HG02943 (cell line): ENCODE data around the gene ACTMAP.

Source experiments
- ATAC-seq: cut with Tn5 transposase; IDR thresholded peaks from one replicate; pipeline ENCODE4 v1.9.1; 2021; ENCODE audit warnings: mild to moderate bottlenecking, low read depth, moderate library complexity; ENCODE audit not compliant: unreplicated experiment

Gene ACTMAP

DNA sequence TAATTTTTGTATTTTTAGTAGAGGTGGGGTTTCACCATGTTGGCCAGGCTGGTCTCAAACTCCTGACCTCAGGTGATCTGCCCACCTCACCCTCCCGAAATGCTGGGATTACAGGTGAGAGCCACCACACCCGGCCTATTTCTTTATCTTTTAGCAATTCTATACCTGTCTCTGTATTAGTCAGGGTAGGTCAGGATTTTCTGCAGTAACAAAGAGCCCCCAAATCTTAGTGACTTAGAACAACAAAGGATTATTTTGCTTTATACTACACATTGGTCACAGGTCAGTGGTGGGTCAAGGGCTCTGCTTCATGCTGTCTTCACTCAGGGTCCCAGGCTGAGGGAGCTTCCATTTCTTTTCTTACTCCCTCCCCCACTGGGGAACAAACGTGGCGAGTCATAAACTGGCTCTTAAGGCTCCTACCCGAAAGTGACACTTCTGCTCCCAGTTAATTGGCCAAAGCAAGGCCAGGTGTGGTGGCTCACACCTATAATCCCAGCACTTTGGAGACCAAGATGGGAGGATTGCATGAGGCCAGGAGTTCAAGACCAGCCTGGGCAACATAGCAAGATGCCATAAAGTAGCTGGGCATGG is 26.5 kb downstream of the ACTMAP start:
- no peak for ATAC-seq

GRCh38 chr19:40721936-40722661 is 28.2 kb downstream of the ACTMAP start:
- ATAC-seq, result no peak

DNA sequence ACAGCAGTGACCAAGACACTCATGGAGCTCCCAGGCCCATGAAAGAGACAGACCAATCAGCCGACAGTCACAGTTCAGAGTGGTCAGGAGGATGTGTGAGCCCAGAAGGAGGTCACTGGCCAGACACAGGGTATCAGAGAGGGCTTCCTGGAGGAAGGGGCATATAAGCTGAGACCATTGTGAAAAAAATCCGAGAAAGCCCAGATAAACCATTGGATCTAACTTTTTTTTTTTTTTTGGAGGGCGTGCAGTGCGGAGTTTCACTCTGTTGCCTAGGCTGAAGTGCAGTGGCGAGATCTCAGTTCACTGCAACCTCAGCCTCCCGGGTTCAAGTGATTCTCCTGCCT is 29.2 kb downstream of the ACTMAP start:
- no peak for ATAC-seq

DNA sequence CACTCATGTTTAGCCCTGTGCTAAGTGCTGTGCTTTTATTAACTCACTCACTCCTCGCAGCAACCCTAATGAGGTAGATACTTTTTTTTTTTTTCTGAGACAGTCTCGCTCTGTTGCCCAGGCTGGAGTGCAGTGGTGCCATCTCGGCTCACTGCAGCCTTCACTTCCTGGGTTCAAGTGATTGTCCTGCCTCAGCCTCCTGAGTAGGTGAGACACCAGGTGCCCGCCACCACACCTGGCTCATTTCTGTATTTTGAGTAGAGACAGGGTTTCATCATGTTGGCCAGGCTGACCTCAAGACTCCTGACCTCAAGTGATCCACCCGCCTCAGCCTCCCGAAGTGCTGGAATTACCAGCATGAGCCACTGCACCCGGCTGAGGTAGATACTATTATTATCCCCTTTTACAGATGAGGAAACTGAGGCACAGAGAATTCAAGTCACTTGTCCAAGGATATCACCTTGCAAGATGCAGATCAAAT is 30.8 kb downstream of the ACTMAP start:
- no peak for ATAC-seq

DNA sequence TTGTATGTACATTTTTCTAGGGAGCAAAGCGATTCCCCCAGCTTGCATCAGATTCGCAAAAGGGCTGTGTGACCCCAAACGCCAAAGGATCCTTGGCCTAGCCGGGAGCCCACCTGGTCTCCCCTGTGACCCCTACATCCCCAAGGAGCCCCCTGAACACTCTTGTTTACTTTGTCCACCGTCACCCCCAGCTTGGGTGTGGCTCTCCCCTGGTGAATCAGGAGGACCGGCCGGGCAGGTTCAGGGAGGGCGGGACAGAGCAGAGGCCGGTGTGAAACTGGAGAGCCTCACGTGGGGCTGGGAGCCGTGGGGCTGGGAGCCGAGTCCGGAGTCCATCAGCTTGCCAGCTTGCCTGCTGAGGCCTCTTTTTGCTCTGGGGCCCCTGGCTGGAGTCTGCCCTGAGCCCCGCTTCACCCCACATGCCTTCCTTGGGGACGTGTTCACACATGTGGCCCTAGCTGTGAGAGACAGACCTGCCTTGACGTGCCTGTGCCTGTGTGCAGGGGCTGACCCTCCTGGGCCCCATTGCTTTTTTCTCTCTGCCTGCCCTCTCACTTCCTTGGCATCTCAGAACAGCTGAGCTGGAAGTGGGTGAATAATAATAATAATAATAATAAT is 31.4 kb downstream of the ACTMAP start:
- no peak for ATAC-seq

- no peak for ATAC-seq
Measured at GRCh38 chr19:40717880-40718773, 32.1 kb downstream of the ACTMAP start.

DNA sequence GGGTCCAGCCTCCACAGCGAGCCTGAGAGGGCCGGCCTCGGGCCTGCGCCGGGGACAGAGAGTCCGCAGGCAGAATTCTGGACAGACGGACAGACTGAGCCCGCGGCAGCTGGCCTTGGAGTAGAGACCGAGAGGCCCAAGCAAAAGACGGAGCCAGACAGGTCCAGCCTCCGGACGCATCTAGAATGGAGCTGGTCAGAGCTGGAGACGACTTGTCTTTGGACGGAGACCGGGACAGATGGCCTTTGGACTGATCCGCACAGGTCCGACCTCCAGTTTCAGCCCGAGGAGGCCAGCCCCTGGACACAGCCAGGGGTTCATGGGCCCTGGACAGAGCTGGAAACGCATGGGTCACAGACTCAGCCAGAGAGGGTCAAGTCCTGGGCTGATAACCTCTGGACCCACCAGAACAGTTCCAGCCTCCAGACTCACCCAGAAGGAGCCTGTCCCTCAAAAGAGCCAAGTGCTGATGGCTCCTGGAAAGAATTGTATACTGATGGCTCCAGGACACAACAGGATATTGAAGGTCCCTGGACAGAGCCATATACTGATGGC is 32.9 kb downstream of the ACTMAP start:
- ATAC-seq, result no peak

GRCh38 chr19:40716482-40717324 is 33.6 kb downstream of the ACTMAP start, which contains the start of the genes COQ8B and ITPKC:
TSS of gene COQ8B (minus strand) at chr19:40716886. CDS start at chr19:40714632, 2,254 bp downstream.
TSS of gene ITPKC (plus strand) at chr19:40717112. CDS start at chr19:40717136, 24 bp downstream.
- ATAC-seq, result peak; percentile 56

- no peak for ATAC-seq
Measured at GRCh38 chr19:40716031-40716481, 34.2 kb downstream of the ACTMAP start.

DNA sequence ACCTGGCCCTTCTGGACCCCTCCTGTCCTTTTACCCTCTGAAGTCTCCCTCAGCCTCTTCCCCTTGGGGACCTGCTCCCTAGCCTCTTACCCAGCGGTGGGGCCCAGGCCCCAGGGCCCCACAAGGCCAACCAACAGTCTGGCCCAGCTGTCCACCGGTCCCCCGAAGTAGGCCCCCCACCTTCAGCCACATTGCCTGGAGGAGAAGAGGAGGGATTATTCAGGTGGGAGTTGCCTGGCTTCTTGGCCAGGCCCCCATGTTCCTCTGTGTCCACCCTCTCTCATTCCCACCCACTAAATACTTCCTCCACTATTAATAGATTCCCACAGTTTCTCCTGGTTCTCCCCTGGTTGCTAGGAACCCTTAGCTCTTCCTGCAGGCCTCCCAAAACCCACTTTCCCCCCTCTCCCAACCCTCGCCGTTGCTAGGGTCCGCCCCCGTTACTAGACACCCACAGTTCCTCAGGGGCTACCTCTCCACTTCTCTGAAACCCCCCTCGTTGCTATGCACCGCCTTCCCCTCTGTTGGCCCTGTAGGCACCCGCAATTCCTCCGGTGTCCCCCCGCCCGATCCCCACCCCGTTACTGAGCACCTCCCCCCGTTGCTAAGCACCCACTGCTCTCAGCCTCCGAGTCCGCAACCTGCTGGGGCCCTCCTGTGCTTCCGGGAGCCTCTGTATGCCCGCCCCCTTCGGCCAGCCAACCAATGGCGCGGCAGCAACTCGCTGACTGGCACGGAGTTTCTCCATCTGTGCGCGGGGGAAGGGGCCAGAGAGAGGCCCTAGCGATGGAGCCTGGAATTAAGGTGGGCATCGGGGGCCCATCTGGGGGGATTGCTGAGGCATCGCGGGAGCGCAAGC is 35.6 kb downstream of the ACTMAP start:
- ATAC-seq, result peak; percentile 50

DNA sequence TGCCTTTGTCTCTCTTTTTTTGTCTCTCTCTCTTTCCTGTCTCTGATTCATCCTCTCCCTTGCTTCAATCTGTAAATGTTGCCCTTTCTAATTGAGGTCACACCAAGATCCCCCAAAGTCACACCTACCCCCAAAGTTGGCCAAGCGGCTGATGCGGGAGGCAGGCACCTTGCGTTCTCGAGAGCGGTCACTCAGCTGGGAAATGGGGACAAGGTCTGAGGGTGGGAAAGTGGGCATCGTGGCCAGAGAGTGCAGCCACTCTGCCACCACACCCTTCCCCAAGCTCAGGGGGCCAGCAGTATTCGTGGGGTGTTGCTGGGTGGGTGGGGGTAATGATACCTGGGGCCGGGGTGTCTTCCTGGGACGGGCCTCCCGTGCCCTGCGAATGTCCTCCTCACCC is 36.3 kb downstream of the ACTMAP start:
- ATAC-seq, result no peak

GRCh38 chr19:40709817-40710216 is 40.5 kb downstream of the ACTMAP start:
- no peak for ATAC-seq

GRCh38 chr19:40707615-40708014 is 42.7 kb downstream of the ACTMAP start:
- ATAC-seq, result no peak

DNA sequence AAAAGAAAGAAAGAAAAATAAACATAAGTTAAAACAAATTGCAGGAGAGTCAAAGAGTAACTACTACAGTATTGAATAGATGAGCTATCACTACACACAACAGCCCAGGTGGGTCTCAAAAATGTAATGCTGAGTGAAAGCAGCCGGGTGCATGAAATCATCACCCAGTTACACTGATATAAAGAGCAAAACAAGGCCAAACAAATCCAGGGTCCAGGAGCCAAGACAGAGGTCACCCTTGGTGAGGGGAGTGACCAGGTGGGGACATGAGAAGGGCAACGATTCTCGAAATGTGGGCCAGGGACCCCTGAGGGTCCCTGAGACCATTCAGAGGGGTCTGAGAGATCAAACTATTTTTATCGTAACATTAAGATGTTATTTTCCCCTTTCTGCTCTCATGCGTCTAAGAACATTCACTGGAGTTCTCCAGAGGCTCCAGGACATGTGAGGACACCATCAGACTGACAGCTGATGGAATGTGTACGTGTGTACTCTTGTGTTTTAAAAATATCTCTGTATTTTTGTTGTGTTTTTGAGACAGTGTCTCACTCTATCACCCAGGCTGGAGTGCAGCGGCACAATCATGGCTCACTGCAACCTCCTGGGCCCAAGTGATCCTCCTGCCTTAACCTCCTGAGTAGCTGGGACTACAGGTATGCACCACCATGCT is 44.2 kb downstream of the ACTMAP start:
- no peak for ATAC-seq

DNA sequence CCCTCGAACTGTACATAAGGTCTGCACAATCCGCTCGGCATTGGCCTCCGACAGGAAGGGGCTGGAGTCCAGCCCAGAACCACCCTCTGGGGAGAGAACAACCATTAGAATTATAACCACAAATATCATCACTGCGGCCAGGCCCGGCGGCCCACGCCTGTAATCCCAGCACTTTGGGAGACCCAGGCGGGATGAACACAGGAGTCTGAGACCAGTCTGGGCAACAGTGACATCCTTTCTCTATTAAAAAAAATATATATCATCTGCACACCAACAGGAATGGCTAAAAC is 45.0 kb downstream of the ACTMAP start:
- ATAC-seq, result no peak

DNA sequence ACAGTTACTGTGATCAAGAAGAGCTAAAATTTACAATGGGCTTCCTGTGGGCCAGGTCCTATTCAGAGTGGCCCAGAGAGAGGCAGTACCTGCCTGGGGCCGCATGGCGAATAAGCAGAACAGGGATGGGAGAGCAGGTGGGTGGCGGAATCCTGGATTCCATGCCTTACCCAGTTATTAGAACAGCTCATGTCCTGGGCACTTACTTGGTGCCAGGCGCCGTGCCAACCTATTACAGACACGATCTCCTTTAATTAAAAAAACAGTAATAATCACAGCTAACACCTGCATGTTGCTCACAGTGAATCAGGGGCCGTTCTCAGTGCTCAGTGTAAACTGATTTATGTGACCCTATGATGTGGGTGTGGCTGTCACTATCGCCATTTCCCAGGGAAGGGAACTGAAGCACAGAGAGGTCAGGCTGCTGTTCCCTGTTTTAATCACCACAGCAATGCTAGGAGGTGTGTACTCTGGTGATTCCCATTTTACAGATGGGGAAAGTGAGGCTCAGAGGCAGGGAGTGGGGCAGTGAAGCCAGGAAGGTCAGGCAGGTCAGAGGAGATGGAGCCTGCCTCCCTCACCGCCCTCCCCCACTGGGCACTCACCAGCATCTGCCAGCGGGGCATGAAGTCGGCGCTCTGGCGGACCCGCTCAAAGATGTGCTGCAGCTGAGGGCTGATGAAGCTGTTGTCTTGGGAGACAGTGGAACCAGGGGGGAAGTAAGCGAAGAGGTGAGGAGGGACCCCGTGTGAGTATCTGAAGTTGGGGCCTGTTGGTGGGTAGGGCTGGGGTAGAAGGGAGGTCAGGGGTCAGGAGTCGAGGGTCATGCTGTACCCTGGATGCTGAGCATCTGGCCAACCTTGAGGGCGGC is 45.6 kb downstream of the ACTMAP start:
- no peak for ATAC-seq

DNA sequence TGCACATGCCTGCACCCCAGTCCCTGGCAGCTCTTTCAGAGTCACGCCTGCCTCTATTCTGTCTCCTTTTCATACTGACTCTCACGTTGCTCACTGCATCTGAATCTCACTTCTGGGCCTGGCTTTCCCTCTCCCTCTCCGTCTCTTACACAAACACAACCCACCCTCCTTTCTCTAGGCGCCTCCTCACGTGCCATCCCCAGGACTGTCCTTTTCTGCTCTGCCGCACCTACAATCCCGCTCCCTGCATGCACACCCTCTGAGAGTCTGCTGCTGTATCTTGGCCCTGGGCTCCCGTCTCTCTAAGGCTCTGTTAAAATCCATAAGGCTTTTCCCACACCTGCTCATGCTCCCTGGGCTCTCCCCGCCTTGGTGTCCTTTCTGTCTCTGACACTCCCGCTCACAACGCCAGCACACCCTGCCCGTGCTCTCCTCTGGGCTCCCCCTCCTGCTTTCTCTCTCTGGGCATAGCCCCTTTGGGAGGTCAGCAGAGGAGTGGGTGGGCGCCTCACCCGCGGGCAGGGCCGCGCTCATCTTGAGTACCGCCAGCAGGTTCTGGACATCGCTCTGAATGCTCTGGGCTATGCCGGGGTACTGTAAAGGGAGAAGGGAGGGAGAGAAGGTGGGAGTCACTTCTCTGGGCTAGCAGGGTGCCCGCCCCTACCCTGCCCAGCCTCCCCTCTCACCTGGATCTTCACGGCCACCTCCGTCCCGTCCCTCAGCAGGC is 47.1 kb downstream of the ACTMAP start:
- no peak for ATAC-seq
